ENCODE results near the gene PAN2.
"Not testable (repeated sequence)": the region's sequence is repeated elsewhere in the genome, so short reads cannot be mapped to it uniquely, and the experiment has no call there.

PAN2 gene

GRCh38 chr12:56300644-56301464, 32.9 kb downstream of the PAN2 start:
- Histone ChIP-seq H3K36me3 (ENCODE audit: control insufficient read depth, insufficient read depth, low read length, severe bottlenecking) (peaks cover 26% of the 10 kb centered on the region), H3K9me3 (ENCODE audit: control insufficient read depth, low read length) (no peaks in the 10 kb centered on the region), H3K27me3 (replicated peaks; ENCODE audit: control insufficient read depth, insufficient read depth, low read length) (no peaks in the 10 kb centered on the region), H3K9ac (ENCODE audit: low read length) (peak overlapping the region; percentile 100), H3K4me3 (ENCODE audit: low read length) (peak overlapping the region; percentile 100), H3K4me1 (ENCODE audit: control insufficient read depth, insufficient read depth, low read length) (peaks cover 47% of the 10 kb centered on the region)
- no peak for DNase-seq (ENCODE audit: low read depth)

- Histone ChIP-seq H3K9me3 (ENCODE audit: control insufficient read depth, low read length) (no peaks in the 10 kb centered on the region), H3K36me3 (ENCODE audit: control insufficient read depth, insufficient read depth, low read length, severe bottlenecking) (peaks cover 21% of the 10 kb centered on the region), H3K4me3 (ENCODE audit: low read length) (peak within 1 kb of the TSS; percentile 100), H3K27me3 (replicated peaks; ENCODE audit: control insufficient read depth, insufficient read depth, low read length) (no peaks in the 10 kb centered on the region), H3K9ac (ENCODE audit: low read length) (peak within 1 kb of the TSS; percentile 100), H3K4me1 (ENCODE audit: control insufficient read depth, insufficient read depth, low read length) (peaks cover 48% of the 10 kb centered on the region)
- DNase-seq (ENCODE audit: low read depth): peak; percentile 100
Measured at GRCh38 chr12:56299853-56300643, 33.8 kb downstream of the PAN2 start, which contains the start of gene CS. TSS of gene CS (minus strand) at chr12:56300330. CDS start at chr12:56300201, 129 bp downstream.

GRCh38 chr12:56299308-56299852, 34.4 kb downstream of the PAN2 start:
- DNase-seq (ENCODE audit: low read depth): no peak
- H3K4me1 ChIP-seq (ENCODE audit: control insufficient read depth, insufficient read depth, low read length): peaks cover 48% of the 10 kb centered on the region
- no peaks in the 10 kb centered on the region for H3K27me3 ChIP-seq (replicated peaks; ENCODE audit: control insufficient read depth, insufficient read depth, low read length)
- H3K9ac ChIP-seq (ENCODE audit: low read length): peak overlapping the region; percentile 100
- H3K4me3 ChIP-seq (ENCODE audit: low read length): peak overlapping the region; percentile 100
- H3K36me3 ChIP-seq (ENCODE audit: control insufficient read depth, insufficient read depth, low read length, severe bottlenecking): peaks cover 18% of the 10 kb centered on the region
- H3K9me3 ChIP-seq (ENCODE audit: control insufficient read depth, low read length): no peaks in the 10 kb centered on the region

- Histone ChIP-seq H3K9ac (ENCODE audit: low read length) (peak overlapping the region; percentile 100), H3K36me3 (ENCODE audit: control insufficient read depth, insufficient read depth, low read length, severe bottlenecking) (peaks cover 12% of the 10 kb centered on the region), H3K9me3 (ENCODE audit: control insufficient read depth, low read length) (no peaks in the 10 kb centered on the region), H3K4me1 (ENCODE audit: control insufficient read depth, insufficient read depth, low read length) (peaks cover 48% of the 10 kb centered on the region), H3K4me3 (ENCODE audit: low read length) (peak overlapping the region; percentile 100), H3K27me3 (replicated peaks; ENCODE audit: control insufficient read depth, insufficient read depth, low read length) (no peaks in the 10 kb centered on the region)
- DNase-seq (ENCODE audit: low read depth): no peak
Measured at GRCh38 chr12:56298828-56299227, 35.0 kb downstream of the PAN2 start.

- H3K4me3 ChIP-seq (ENCODE audit: low read length): peak overlapping the region; percentile 100
- peaks cover 53% of the 10 kb centered on the region for H3K4me1 ChIP-seq (ENCODE audit: control insufficient read depth, insufficient read depth, low read length)
- no peaks in the 10 kb centered on the region for H3K9me3 ChIP-seq (ENCODE audit: control insufficient read depth, low read length)
- H3K27me3 ChIP-seq (replicated peaks; ENCODE audit: control insufficient read depth, insufficient read depth, low read length): no peaks in the 10 kb centered on the region
- H3K9ac ChIP-seq (ENCODE audit: low read length): peak overlapping the region; percentile 100
- H3K36me3 ChIP-seq (ENCODE audit: control insufficient read depth, insufficient read depth, low read length, severe bottlenecking): peaks cover 12% of the 10 kb centered on the region
- DNase-seq (ENCODE audit: low read depth): no peak
Measured at GRCh38 chr12:56297400-56297799, 36.4 kb downstream of the PAN2 start.

- Histone ChIP-seq H3K27me3 (replicated peaks; ENCODE audit: control insufficient read depth, insufficient read depth, low read length) (no peaks in the 10 kb centered on the region), H3K9me3 (ENCODE audit: control insufficient read depth, low read length) (no peaks in the 10 kb centered on the region), H3K36me3 (ENCODE audit: control insufficient read depth, insufficient read depth, low read length, severe bottlenecking) (peaks cover 13% of the 10 kb centered on the region), H3K4me3 (ENCODE audit: low read length) (peak overlapping the region; percentile 100), H3K9ac (ENCODE audit: low read length) (peak overlapping the region; percentile 66), H3K4me1 (ENCODE audit: control insufficient read depth, insufficient read depth, low read length) (peaks cover 55% of the 10 kb centered on the region)
- peak; percentile 40 for DNase-seq (ENCODE audit: low read depth)
Measured at GRCh38 chr12:56296295-56296694, 37.5 kb downstream of the PAN2 start.

- Histone ChIP-seq H3K36me3 (ENCODE audit: control insufficient read depth, insufficient read depth, low read length, severe bottlenecking) (peaks cover 30% of the 10 kb centered on the region), H3K9me3 (ENCODE audit: control insufficient read depth, low read length) (no peaks in the 10 kb centered on the region)
Measured at GRCh38 chr12:56293795-56294194, 40.0 kb downstream of the PAN2 start.

GRCh38 chr12:56288705-56289387, 45.0 kb downstream of the PAN2 start:
- no peaks in the 10 kb centered on the region for H3K27me3 ChIP-seq (replicated peaks; ENCODE audit: control insufficient read depth, insufficient read depth, low read length)
- no peak for DNase-seq (ENCODE audit: low read depth)
- H3K4me1 ChIP-seq (ENCODE audit: control insufficient read depth, insufficient read depth, low read length): peaks cover 41% of the 10 kb centered on the region
- H3K36me3 ChIP-seq (ENCODE audit: control insufficient read depth, insufficient read depth, low read length, severe bottlenecking): peaks cover 51% of the 10 kb centered on the region
- H3K9me3 ChIP-seq (ENCODE audit: control insufficient read depth, low read length): no peaks in the 10 kb centered on the region
- no peak overlapping the region for H3K9ac ChIP-seq (ENCODE audit: low read length)
- no peak overlapping the region for H3K4me3 ChIP-seq (ENCODE audit: low read length)

More at GRCh38 chr12:56293795-56294194, 40.0 kb downstream of the PAN2 start:
- H3K4me3 ChIP-seq (ENCODE audit: low read length): no peak overlapping the region
- peaks cover 48% of the 10 kb centered on the region for H3K4me1 ChIP-seq (ENCODE audit: control insufficient read depth, insufficient read depth, low read length)
- DNase-seq (ENCODE audit: low read depth): no peak
- H3K27me3 ChIP-seq (replicated peaks; ENCODE audit: control insufficient read depth, insufficient read depth, low read length): no peaks in the 10 kb centered on the region
- peak overlapping the region; percentile 62 for H3K9ac ChIP-seq (ENCODE audit: low read length)

- H3K9ac ChIP-seq (ENCODE audit: low read length): no peak overlapping the region
- H3K9me3 ChIP-seq (ENCODE audit: control insufficient read depth, low read length): no peaks in the 10 kb centered on the region
- no peak overlapping the region for H3K4me3 ChIP-seq (ENCODE audit: low read length)
- peaks cover 71% of the 10 kb centered on the region for H3K36me3 ChIP-seq (ENCODE audit: control insufficient read depth, insufficient read depth, low read length, severe bottlenecking)
- no peaks in the 10 kb centered on the region for H3K27me3 ChIP-seq (replicated peaks; ENCODE audit: control insufficient read depth, insufficient read depth, low read length)
- no peak for DNase-seq (ENCODE audit: low read depth)
- H3K4me1 ChIP-seq (ENCODE audit: control insufficient read depth, insufficient read depth, low read length): peaks cover 29% of the 10 kb centered on the region
Measured at GRCh38 chr12:56286044-56286830, 47.6 kb downstream of the PAN2 start.

GRCh38 chr12:56284263-56284662, 49.5 kb downstream of the PAN2 start:
- H3K27me3 ChIP-seq (replicated peaks; ENCODE audit: control insufficient read depth, insufficient read depth, low read length); DNase-seq (ENCODE audit: low read depth); H3K4me3 ChIP-seq (ENCODE audit: low read length); H3K9me3 ChIP-seq (ENCODE audit: control insufficient read depth, low read length); H3K9ac ChIP-seq (ENCODE audit: low read length): not testable (repeated sequence)
- peaks cover 74% of the 10 kb centered on the region for H3K36me3 ChIP-seq (ENCODE audit: control insufficient read depth, insufficient read depth, low read length, severe bottlenecking)
- peaks cover 26% of the 10 kb centered on the region for H3K4me1 ChIP-seq (ENCODE audit: control insufficient read depth, insufficient read depth, low read length)
